HG02870 (cell line): ENCODE data around the gene LIX1.
"Not testable (repeated sequence)": the region's sequence is repeated elsewhere in the genome, so short reads cannot be mapped to it uniquely, and the experiment has no call there.

Experiments used
- ATAC-seq: cut with Tn5 transposase; IDR thresholded peaks from one replicate; pipeline ENCODE4 v1.9.1; 2021; ENCODE audit warnings: mild to moderate bottlenecking, moderate library complexity; ENCODE audit not compliant: unreplicated experiment

LIX1 gene

GRCh38 chr5:97143704-97144103 lies 1.3 kb upstream of the LIX1 start:
- ATAC-seq: no peak

GRCh38 chr5:97141539-97141938 lies 872 bp downstream of the LIX1 start:
- no peak for ATAC-seq

- ATAC-seq: no peak
Measured at GRCh38 chr5:97141031-97141430, 1.4 kb downstream of the LIX1 start.

- ATAC-seq: not testable (repeated sequence)
Measured at GRCh38 chr5:97140250-97140649, 2.2 kb downstream of the LIX1 start.

- no peak for ATAC-seq
Measured at GRCh38 chr5:97136475-97136874, 5.9 kb downstream of the LIX1 start.

- no peak for ATAC-seq
Measured at GRCh38 chr5:97135868-97136267, 6.5 kb downstream of the LIX1 start.

GRCh38 chr5:97134634-97135033 lies 7.8 kb downstream of the LIX1 start:
- ATAC-seq: no peak

- ATAC-seq: no peak
Measured at GRCh38 chr5:97133101-97133500, 9.3 kb downstream of the LIX1 start.

- ATAC-seq: no peak
Measured at GRCh38 chr5:97131921-97132320, 10.5 kb downstream of the LIX1 start.

GRCh38 chr5:97131139-97131710 lies 11.2 kb downstream of the LIX1 start:
- ATAC-seq: no peak

- no peak for ATAC-seq
Measured at GRCh38 chr5:97127727-97128126, 14.7 kb downstream of the LIX1 start.

GRCh38 chr5:97125125-97125683 lies 17.2 kb downstream of the LIX1 start:
- no peak for ATAC-seq

GRCh38 chr5:97124335-97124734 lies 18.1 kb downstream of the LIX1 start:
- ATAC-seq: no peak

- no peak for ATAC-seq
Measured at GRCh38 chr5:97121848-97122247, 20.6 kb downstream of the LIX1 start.

GRCh38 chr5:97120195-97120594 lies 22.2 kb downstream of the LIX1 start:
- ATAC-seq: no peak

GRCh38 chr5:97119007-97119390 lies 23.4 kb downstream of the LIX1 start:
- no peak for ATAC-seq

GRCh38 chr5:97118261-97119006 lies 24.0 kb downstream of the LIX1 start:
- ATAC-seq: peak; percentile 55

- ATAC-seq: no peak
Measured at GRCh38 chr5:97115932-97116331, 26.5 kb downstream of the LIX1 start.

GRCh38 chr5:97112230-97112629 lies 30.2 kb downstream of the LIX1 start:
- ATAC-seq: no peak

- ATAC-seq: no peak
Measured at GRCh38 chr5:97111616-97112015, 30.8 kb downstream of the LIX1 start.

GRCh38 chr5:97111004-97111403 lies 31.4 kb downstream of the LIX1 start:
- no peak for ATAC-seq

- no peak for ATAC-seq
Measured at GRCh38 chr5:97107318-97107717, 35.1 kb downstream of the LIX1 start.

GRCh38 chr5:97106216-97106581 lies 36.2 kb downstream of the LIX1 start:
- ATAC-seq: no peak
